Keratinocyte (primary cell): ENCODE measurements around the gene MTA1. TPM values are rescaled to one million over a fixed set of nuclear protein-coding genes. Genes with fewer than 3 reads are reported as not detected.

Experiments
- DNase-seq: peaks from one replicate; pipeline ENCODE4 v3.0.0-alpha.2; 2011; ENCODE audit warnings: low read depth, missing footprints, low spot score
- FAIRE-seq: peaks from 2 replicates; lab custom pipeline; 2011; peaks lifted over from hg19 to GRCh38; lab: Jason Lieb, UNC
- H2AFZ ChIP-seq: 2 replicates; pipeline ENCODE4 v1.6.0; 2012; ENCODE audit warnings: low read length, control low read depth, inconsistent platforms; ENCODE audit not compliant: control insufficient read depth
- H3K27ac ChIP-seq: 2 replicates; pipeline ENCODE4 v1.5.1; 2011; ENCODE audit warnings: low read length; ENCODE audit not compliant: control insufficient read depth, insufficient read depth
- H3K27me3 ChIP-seq: 3 replicates; pipeline ENCODE4 v1.6.0; 2011; ENCODE audit warnings: low read length; ENCODE audit not compliant: control insufficient read depth, insufficient read depth; ENCODE audit errors: extremely low read depth
- H3K36me3 ChIP-seq, 2 experiments: 2 replicates in 1 of 2; 3 replicates in 1 of 2; pipeline ENCODE4 v1.5.1; 2011; ENCODE audit warnings: low read length in 2 of 2, mild to moderate bottlenecking in 1 of 2; ENCODE audit not compliant: control insufficient read depth in 2 of 2, insufficient read depth in 2 of 2; ENCODE audit errors: extremely low read depth in 1 of 2
- H3K4me1 ChIP-seq: 3 replicates; pipeline ENCODE4 v1.5.1; 2011; ENCODE audit warnings: low read length; ENCODE audit not compliant: control insufficient read depth, insufficient read depth; ENCODE audit errors: extremely low read depth
- H3K4me2 ChIP-seq: 3 replicates; pipeline ENCODE4 v1.6.0; 2011; ENCODE audit warnings: low read depth, low read length; ENCODE audit not compliant: control insufficient read depth, insufficient read depth; ENCODE audit errors: extremely low read depth
- H3K4me3 ChIP-seq, 3 experiments: fragments of 200-600 bp in 1 of 3; sonication (generic) in 1 of 3; 2 replicates in 2 of 3; 3 replicates in 1 of 3; pipeline ENCODE4 v1.5.1; 2011 to 2016; ENCODE audit warnings: low read length in 3 of 3, mild to moderate bottlenecking in 3 of 3, control low read depth in 2 of 3, inconsistent platforms in 1 of 3, low read depth in 1 of 3, mixed read lengths in 1 of 3, mixed run types in 1 of 3, moderate library complexity in 1 of 3; ENCODE audit not compliant: control insufficient read depth in 2 of 3, insufficient read depth in 2 of 3; ENCODE audit errors: extremely low read depth in 1 of 3
- H3K79me2 ChIP-seq: 2 replicates; pipeline ENCODE4 v1.6.0; 2012; ENCODE audit warnings: low read length; ENCODE audit not compliant: control insufficient read depth, insufficient read depth
- H3K9ac ChIP-seq: 3 replicates; pipeline ENCODE4 v1.6.0; 2011; ENCODE audit warnings: low read length; ENCODE audit not compliant: control insufficient read depth, insufficient read depth; ENCODE audit errors: extremely low read depth
- H3K9me1 ChIP-seq: 3 replicates; pipeline ENCODE4 v1.6.0; 2011; ENCODE audit warnings: low read length; ENCODE audit not compliant: control insufficient read depth, insufficient read depth; ENCODE audit errors: extremely low read depth
- H3K9me3 ChIP-seq: 2 replicates; pipeline ENCODE4 v1.5.1; 2012; ENCODE audit warnings: low read depth, low read length; ENCODE audit not compliant: control insufficient read depth
- H4K20me1 ChIP-seq: 3 replicates; pipeline ENCODE4 v1.6.0; 2011; ENCODE audit warnings: low read length; ENCODE audit not compliant: control insufficient read depth, insufficient read depth; ENCODE audit errors: extremely low read depth
- EZH2 ChIP-seq: IDR thresholded peaks from one replicate; pipeline ENCODE4 v1.6.1; 2012; ENCODE audit warnings: inconsistent platforms, mild to moderate bottlenecking, low read length, moderate library complexity
- dilution Hi-C: fragments of 300-500 bp; cut with MboI; formaldehyde crosslinking; loops from one replicate; pipeline ENCODE4 v1.7.0; 2020; ENCODE audit warnings: low sequenced_read_pairs; ENCODE audit not compliant: extremely low pct_ligation_motif_present
- polyA plus RNA-seq, 5 experiments: library from polyadenylated mRNA; depleted of rRNA in 3 of 5; stranded (reverse) in 3 of 5; stranded (forward) in 1 of 5; unstranded in 1 of 5; fragments of >200 nt; gene quantifications; 1 replicate in 1 of 5; 2 replicates in 3 of 5; 3 replicates in 1 of 5; pipeline versions ENCODE4 v1.2.1 to v1.2.3, GENCODE V29; 2011 to 2012; ENCODE audit warnings: missing spikeins in 2 of 5, low read depth in 1 of 5, low replicate concordance in 1 of 5
- TF ChIP-seq, protein P1 (sequence below), 3 experiments: IDR thresholded peaks in 1 of 3; conservative IDR thresholded peaks in 1 of 3; optimal IDR thresholded peaks in 1 of 3; 2 replicates in 2 of 3; 3 replicates in 1 of 3; pipeline versions ENCODE3 to v1.5.1; 2011; ENCODE audit warnings: low read length in 3 of 3, mild to moderate bottlenecking in 3 of 3, moderate library complexity in 2 of 3, control low read depth in 1 of 3, inconsistent platforms in 1 of 3; ENCODE audit not compliant: insufficient read depth in 2 of 3; ENCODE audit errors: extremely low read depth in 1 of 3

The MTA1 gene
- polyA plus RNA-seq, 1 donor (not counting 4 experiments of a cell fraction or from before 2014, with no cell fraction given): 33.6 TPM

DNA sequence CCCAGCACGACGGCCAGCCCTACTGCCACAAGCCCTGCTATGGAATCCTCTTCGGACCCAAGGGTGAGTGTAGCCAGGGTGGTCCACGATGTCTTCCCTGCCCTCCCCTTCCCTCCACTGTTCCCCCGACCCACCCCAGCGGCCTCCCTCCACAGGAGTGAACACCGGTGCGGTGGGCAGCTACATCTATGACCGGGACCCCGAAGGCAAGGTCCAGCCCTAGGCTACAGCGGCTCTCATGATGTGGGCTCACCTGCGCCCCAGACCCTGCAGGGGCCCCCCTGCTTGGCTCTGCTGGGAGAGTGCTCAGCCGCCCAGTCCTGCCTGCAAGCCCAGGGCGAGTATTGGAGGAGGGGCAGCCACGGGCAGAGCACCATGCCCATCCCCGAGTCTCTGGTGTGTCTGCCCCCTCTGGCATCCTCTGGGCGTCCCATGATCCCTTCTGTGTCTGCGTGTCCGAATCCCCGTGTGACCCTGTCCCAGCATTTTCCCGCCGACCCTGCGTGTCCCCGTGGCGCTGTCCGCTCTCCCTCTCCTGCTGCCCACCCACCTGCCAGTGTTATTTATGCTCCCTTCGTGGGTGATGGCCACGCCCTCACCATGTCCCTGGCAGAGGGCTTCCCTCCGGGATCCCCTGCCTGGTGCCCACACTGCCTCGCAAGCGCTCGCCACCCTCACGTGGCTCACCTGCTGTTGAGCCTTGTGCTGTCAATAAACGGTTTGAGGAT is 60.0 kb downstream of the MTA1 start:
- dilution Hi-C loops: no loop called here
- Histone ChIP-seq H3K27me3 (peaks cover 17% of the 10 kb centered on the region), H3K9me3 (no peaks in the 10 kb centered on the region), H3K9ac (no peak overlapping the region), H2AFZ (no peak overlapping the region), H3K27ac (no peak overlapping the region), H3K4me2 (no peak overlapping the region), H3K4me1 (peaks cover 41% of the 10 kb centered on the region), H3K36me3 (no peaks in the 10 kb centered on the region), H3K9me1 (no peaks in the 10 kb centered on the region), H3K4me3 (no peak overlapping the region), H4K20me1 (no peaks in the 10 kb centered on the region), H3K79me2 (no peaks in the 10 kb centered on the region)
- no peak for FAIRE-seq
- no peak for DNase-seq
- TF ChIP-seq, protein P1, sequence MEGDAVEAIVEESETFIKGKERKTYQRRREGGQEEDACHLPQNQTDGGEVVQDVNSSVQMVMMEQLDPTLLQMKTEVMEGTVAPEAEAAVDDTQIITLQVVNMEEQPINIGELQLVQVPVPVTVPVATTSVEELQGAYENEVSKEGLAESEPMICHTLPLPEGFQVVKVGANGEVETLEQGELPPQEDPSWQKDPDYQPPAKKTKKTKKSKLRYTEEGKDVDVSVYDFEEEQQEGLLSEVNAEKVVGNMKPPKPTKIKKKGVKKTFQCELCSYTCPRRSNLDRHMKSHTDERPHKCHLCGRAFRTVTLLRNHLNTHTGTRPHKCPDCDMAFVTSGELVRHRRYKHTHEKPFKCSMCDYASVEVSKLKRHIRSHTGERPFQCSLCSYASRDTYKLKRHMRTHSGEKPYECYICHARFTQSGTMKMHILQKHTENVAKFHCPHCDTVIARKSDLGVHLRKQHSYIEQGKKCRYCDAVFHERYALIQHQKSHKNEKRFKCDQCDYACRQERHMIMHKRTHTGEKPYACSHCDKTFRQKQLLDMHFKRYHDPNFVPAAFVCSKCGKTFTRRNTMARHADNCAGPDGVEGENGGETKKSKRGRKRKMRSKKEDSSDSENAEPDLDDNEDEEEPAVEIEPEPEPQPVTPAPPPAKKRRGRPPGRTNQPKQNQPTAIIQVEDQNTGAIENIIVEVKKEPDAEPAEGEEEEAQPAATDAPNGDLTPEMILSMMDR (optimal IDR thresholded peaks at IDR 0.05 in 1 of 3, IDR thresholded peaks at IDR 0.05 in 1 of 3, conservative IDR thresholded peaks at IDR 0.05 in 1 of 3; ENCODE audit: extremely low read depth in 1 of 3, insufficient read depth in 2 of 3, low read length in 3 of 3): no peak
- TF ChIP-seq EZH2: no peak

DNA sequence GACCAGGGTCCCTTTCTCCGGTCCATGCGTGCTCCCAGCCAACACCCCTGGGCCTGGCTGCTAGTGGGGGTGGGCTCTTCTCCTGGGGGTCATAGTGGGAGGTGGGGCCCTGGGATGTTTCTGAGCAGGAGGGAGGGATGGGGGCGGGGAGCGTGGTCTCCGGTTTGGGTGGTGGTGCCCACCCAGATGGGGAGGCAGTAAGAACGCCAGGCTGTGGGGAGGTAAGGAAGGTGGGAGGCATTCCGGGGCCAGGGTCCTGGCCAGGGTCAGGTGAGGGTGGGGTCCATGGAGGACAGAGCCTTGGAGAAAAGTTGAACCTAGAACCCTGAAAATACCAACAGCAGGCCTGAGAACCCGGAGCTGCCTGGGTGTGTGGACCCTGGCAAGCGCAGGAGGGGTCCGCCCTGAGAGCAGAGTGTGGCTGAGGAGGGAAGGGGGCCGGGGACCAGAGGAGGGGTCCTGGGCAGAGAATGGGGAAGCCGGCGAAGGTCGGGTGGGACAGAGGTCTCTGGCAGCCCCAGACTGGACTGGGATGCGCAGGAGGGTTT is 60.6 kb downstream of the MTA1 start:
- no peak overlapping the region for H3K4me2 ChIP-seq
- no peak overlapping the region for H3K27ac ChIP-seq
- dilution Hi-C loops: no loop called here

More for the DNA sequence above, 60.6 kb downstream of the MTA1 start:
- Histone ChIP-seq H3K9ac (no peak overlapping the region), H3K27me3 (peaks cover 24% of the 10 kb centered on the region), H3K4me3 (no peak overlapping the region), H3K9me3 (no peaks in the 10 kb centered on the region), H3K4me1 (peaks cover 39% of the 10 kb centered on the region), H2AFZ (no peak overlapping the region), H3K36me3 (no peaks in the 10 kb centered on the region), H4K20me1 (no peaks in the 10 kb centered on the region), H3K9me1 (no peaks in the 10 kb centered on the region), H3K79me2 (no peaks in the 10 kb centered on the region)
- no peak for FAIRE-seq
- DNase-seq: no peak
- TF ChIP-seq, protein P1 (optimal IDR thresholded peaks at IDR 0.05 in 1 of 3, IDR thresholded peaks at IDR 0.05 in 1 of 3, conservative IDR thresholded peaks at IDR 0.05 in 1 of 3; ENCODE audit: extremely low read depth in 1 of 3, insufficient read depth in 2 of 3, low read length in 3 of 3): no peak
- no peak for TF ChIP-seq EZH2
